Chondrocyte (in vitro differentiated cells): ENCODE measurements around the gene IFITM1. TPM values are rescaled to one million over a fixed set of nuclear protein-coding genes. Genes with fewer than 3 reads are reported as not detected.

Experiments
- DNase-seq: peaks from one replicate; pipeline ENCODE4 v3.0.0; 2021; ENCODE audit warnings: mixed read lengths, low spot score
- H3K27ac Mint-ChIP-seq: one replicate; pipeline ENCODE4 v1.8.0; 2021; ENCODE audit warnings: mild to moderate bottlenecking, moderate library complexity, mixed read lengths; ENCODE audit not compliant: unreplicated experiment
- H3K27me3 Mint-ChIP-seq: 2 replicates; pipeline ENCODE4 v1.8.0; 2021; ENCODE audit warnings: low read depth, mixed read lengths
- H3K36me3 Mint-ChIP-seq: 2 replicates; pipeline ENCODE4 v1.8.0; 2021; ENCODE audit warnings: low read depth, mixed read lengths
- H3K4me1 Mint-ChIP-seq: 2 replicates; pipeline ENCODE4 v1.8.0; 2021; ENCODE audit warnings: low read depth, mild to moderate bottlenecking, mixed read lengths
- H3K4me3 Mint-ChIP-seq: one replicate; pipeline ENCODE4 v1.8.0; 2021; ENCODE audit warnings: mild to moderate bottlenecking, moderate library complexity, mixed read lengths; ENCODE audit not compliant: unreplicated experiment
- H3K9me3 Mint-ChIP-seq: 2 replicates; pipeline ENCODE4 v1.8.0; 2021; ENCODE audit warnings: low read depth, mixed read lengths
- total RNA-seq: library from RNA; stranded (reverse); gene quantifications from 3 replicates; pipeline ENCODE4 v1.2.1, GENCODE V29; 2021
- TF ChIP-seq, protein P1 (sequence below): fragments of 200-600 bp; sonication (generic); IDR thresholded peaks from 2 replicates; pipeline ENCODE4 v1.5.0; 2021; ENCODE audit warnings: antibody characterized with exemption, mild to moderate bottlenecking, moderate library complexity

Gene IFITM1
- total RNA-seq, 1 donor from 2014 or later, result 1.6 TPM

GRCh38 chr11:297586-298405 lies 16.0 kb upstream of the IFITM1 start:
- H3K36me3 Mint-ChIP-seq, result peaks cover 3% of the 10 kb centered on the region
- H3K4me1 Mint-ChIP-seq, result no peaks in the 10 kb centered on the region
- DNase-seq, result peak; percentile 58
- no peak overlapping the region for H3K27ac Mint-ChIP-seq
- no peaks in the 10 kb centered on the region for H3K27me3 Mint-ChIP-seq
- H3K9me3 Mint-ChIP-seq, result no peaks in the 10 kb centered on the region
- no peak overlapping the region for H3K4me3 Mint-ChIP-seq
- TF ChIP-seq, protein P1, sequence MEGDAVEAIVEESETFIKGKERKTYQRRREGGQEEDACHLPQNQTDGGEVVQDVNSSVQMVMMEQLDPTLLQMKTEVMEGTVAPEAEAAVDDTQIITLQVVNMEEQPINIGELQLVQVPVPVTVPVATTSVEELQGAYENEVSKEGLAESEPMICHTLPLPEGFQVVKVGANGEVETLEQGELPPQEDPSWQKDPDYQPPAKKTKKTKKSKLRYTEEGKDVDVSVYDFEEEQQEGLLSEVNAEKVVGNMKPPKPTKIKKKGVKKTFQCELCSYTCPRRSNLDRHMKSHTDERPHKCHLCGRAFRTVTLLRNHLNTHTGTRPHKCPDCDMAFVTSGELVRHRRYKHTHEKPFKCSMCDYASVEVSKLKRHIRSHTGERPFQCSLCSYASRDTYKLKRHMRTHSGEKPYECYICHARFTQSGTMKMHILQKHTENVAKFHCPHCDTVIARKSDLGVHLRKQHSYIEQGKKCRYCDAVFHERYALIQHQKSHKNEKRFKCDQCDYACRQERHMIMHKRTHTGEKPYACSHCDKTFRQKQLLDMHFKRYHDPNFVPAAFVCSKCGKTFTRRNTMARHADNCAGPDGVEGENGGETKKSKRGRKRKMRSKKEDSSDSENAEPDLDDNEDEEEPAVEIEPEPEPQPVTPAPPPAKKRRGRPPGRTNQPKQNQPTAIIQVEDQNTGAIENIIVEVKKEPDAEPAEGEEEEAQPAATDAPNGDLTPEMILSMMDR, result no peak

GRCh38 chr11:298406-299065 lies 15.3 kb upstream of the IFITM1 start:
- Mint-ChIP-seq H3K4me3 (no peak overlapping the region), H3K27ac (no peak overlapping the region), H3K36me3 (peaks cover 2% of the 10 kb centered on the region), H3K4me1 (no peaks in the 10 kb centered on the region), H3K9me3 (no peaks in the 10 kb centered on the region), H3K27me3 (no peaks in the 10 kb centered on the region)
- DNase-seq, result peak; percentile 72
- TF ChIP-seq, protein P1, result no peak

DNA sequence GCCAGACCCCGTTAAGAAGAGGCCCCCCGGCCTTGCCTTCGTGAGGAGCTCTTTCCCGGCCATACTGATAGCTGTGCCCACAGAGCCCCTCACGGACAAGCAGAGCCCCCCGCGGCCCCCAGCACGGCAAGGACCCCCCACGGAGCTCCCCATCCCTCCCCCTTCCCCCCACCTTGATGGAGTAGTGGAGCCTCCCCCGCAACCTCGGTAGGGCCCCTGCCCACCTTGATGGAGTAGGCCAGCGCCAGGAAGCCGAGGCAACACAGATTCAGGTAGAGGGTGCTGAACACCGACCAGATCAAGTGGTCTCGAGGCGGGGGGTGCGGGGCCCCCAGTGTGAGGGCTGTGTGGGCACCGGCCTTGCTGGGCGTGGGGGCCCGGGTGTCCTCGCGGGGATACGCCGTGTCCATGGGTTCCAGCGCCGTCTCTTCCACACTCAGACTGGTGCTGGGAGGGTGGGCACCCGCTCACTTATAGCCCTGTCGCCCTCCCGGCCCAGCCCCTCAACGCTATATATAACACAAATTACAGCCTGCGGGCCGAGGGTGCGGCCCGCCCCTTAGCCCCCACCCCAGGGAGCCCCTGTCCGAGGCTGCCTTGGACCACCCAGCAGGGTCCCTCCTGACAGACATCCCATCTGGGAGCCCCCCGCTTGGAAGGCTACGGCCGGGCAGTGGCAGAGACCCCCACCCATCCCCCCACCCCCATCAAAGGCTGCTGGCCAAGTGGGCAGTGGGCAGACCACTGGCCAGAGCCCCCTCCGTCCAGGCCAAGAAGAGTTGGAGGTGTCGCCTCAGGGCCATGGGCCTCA lies 14.6 kb upstream of the IFITM1 start, which contains the start of gene IFITM5:
Gene IFITM5, minus strand, starts transcription at position 446 of the 811 bp plus-strand sequence. Its CDS starts 36 bp downstream, at position 410.
- Mint-ChIP-seq H3K4me1 (no peaks in the 10 kb centered on the region), H3K27ac (no peak within 1 kb of the TSS), H3K9me3 (no peaks in the 10 kb centered on the region), H3K36me3 (no peaks in the 10 kb centered on the region), H3K27me3 (no peaks in the 10 kb centered on the region), H3K4me3 (no peak within 1 kb of the TSS)
- TF ChIP-seq, protein P1, result no peak
- peak; percentile 87 for DNase-seq

- TF ChIP-seq, protein P1, result no peak
- Mint-ChIP-seq H3K27ac (no peak overlapping the region), H3K36me3 (no peaks in the 10 kb centered on the region), H3K4me3 (no peak overlapping the region), H3K27me3 (no peaks in the 10 kb centered on the region), H3K4me1 (peaks cover 3% of the 10 kb centered on the region), H3K9me3 (no peaks in the 10 kb centered on the region)
- peak; percentile 83 for DNase-seq
Measured at GRCh38 chr11:299951-300735, 13.7 kb upstream of the IFITM1 start.
